Loucy (cell line): ENCODE measurements around the gene LRFN4.

ENCODE experiments used
- H2AFZ ChIP-seq: fragments of 200-600 bp; sonication (generic); 2 replicates; pipeline ENCODE4 v1.6.0; 2016; ENCODE audit warnings: antibody characterized with exemption, mild to moderate bottlenecking, low read length, moderate library complexity
- H3F3A ChIP-seq: fragments of 200-600 bp; 2 replicates; pipeline ENCODE4 v1.6.0; 2016; ENCODE audit warnings: antibody characterized with exemption, low read depth, mild to moderate bottlenecking
- H3K27me3 ChIP-seq: fragments of 200-600 bp; sonication (generic); 2 replicates; pipeline ENCODE4 v1.6.1; 2014; ENCODE audit warnings: low read length, mild to moderate bottlenecking; ENCODE audit not compliant: insufficient read depth, poor library complexity, severe bottlenecking
- H3K36me3 ChIP-seq: fragments of 200-600 bp; sonication (generic); 2 replicates; pipeline ENCODE4 v1.6.1; 2016; ENCODE audit warnings: low read length; ENCODE audit not compliant: insufficient read depth
- H3K4me1 ChIP-seq: fragments of 200-600 bp; sonication (generic); 2 replicates; pipeline ENCODE4 v1.5.1; 2014; ENCODE audit warnings: low read length, mild to moderate bottlenecking; ENCODE audit not compliant: insufficient read depth, poor library complexity, severe bottlenecking
- H3K4me2 ChIP-seq: fragments of 200-600 bp; sonication (generic); 2 replicates; pipeline ENCODE4 v1.6.0; 2014; ENCODE audit warnings: antibody characterized with exemption, low read length, low read depth, mild to moderate bottlenecking; ENCODE audit not compliant: poor library complexity, severe bottlenecking
- H3K4me3 ChIP-seq: fragments of 200-600 bp; sonication (generic); 2 replicates; pipeline ENCODE4 v1.5.1; 2014; ENCODE audit warnings: low read length, mild to moderate bottlenecking, mixed read lengths; ENCODE audit not compliant: poor library complexity, severe bottlenecking
- H3K79me2 ChIP-seq: fragments of 200-600 bp; sonication (generic); 2 replicates; pipeline ENCODE4 v1.6.1; 2014; ENCODE audit warnings: low read length; ENCODE audit not compliant: insufficient read depth
- H3K9ac ChIP-seq: fragments of 200-600 bp; sonication (generic); 2 replicates; pipeline ENCODE4 v1.6.0; 2014; ENCODE audit warnings: mild to moderate bottlenecking, low read depth, low read length, moderate library complexity; ENCODE audit not compliant: poor library complexity, severe bottlenecking
- H3K9me2 ChIP-seq: fragments of 200-600 bp; sonication (generic); replicated peaks from 2 replicates; pipeline ENCODE4 v1.6.1; 2016; ENCODE audit warnings: low read depth, low read length, mixed read lengths
- H3K9me3 ChIP-seq: fragments of 200-600 bp; sonication (generic); 2 replicates; pipeline ENCODE4 v1.6.1; 2014; ENCODE audit warnings: mild to moderate bottlenecking, antibody characterized with exemption, low read length, low read depth; ENCODE audit not compliant: insufficient read depth
- H4K20me1 ChIP-seq: fragments of 200-600 bp; sonication (generic); 2 replicates; pipeline ENCODE4 v1.6.0; 2014; ENCODE audit warnings: antibody characterized with exemption, low read length, mild to moderate bottlenecking; ENCODE audit not compliant: insufficient read depth, poor library complexity, severe bottlenecking
- CTCF ChIP-seq: fragments of 200-600 bp; sonication (generic); conservative IDR thresholded peaks from 2 replicates; pipeline ENCODE4 v1.5.1; 2014; ENCODE audit warnings: mild to moderate bottlenecking, antibody characterized with exemption, low read length
- EZH2phosphoT487 ChIP-seq: fragments of 200-600 bp; IDR thresholded peaks from 2 replicates; pipeline ENCODE4 v1.6.1; 2018; ENCODE audit warnings: antibody characterized with exemption, mild to moderate bottlenecking, moderate library complexity, borderline replicate concordance

The LRFN4 gene

GRCh38 chr11:66891851-66892660, 35.2 kb downstream of the LRFN4 start:
- H3F3A ChIP-seq, result no peaks in the 10 kb centered on the region
- H3K79me2 ChIP-seq, result no peaks in the 10 kb centered on the region
- H2AFZ ChIP-seq, result no peak overlapping the region
- H3K36me3 ChIP-seq, result no peaks in the 10 kb centered on the region
- H3K27me3 ChIP-seq, result no peaks in the 10 kb centered on the region
- no peaks in the 10 kb centered on the region for H3K9me2 ChIP-seq
- H3K9me3 ChIP-seq, result no peaks in the 10 kb centered on the region
- H3K4me3 ChIP-seq, result no peak overlapping the region
- H4K20me1 ChIP-seq, result no peaks in the 10 kb centered on the region
- H3K9ac ChIP-seq, result no peak overlapping the region
- H3K4me1 ChIP-seq, result no peaks in the 10 kb centered on the region
- TF ChIP-seq EZH2phosphoT487 (no peak), CTCF (no peak)
- H3K4me2 ChIP-seq, result no peak overlapping the region

GRCh38 chr11:66892911-66893310, 36.0 kb downstream of the LRFN4 start:
- Histone ChIP-seq H3K9me2 (no peaks in the 10 kb centered on the region), H2AFZ (no peak overlapping the region), H3K9ac (no peak overlapping the region), H3K27me3 (no peaks in the 10 kb centered on the region), H3K9me3 (no peaks in the 10 kb centered on the region), H3K4me3 (no peak overlapping the region), H3K36me3 (no peaks in the 10 kb centered on the region), H3K79me2 (no peaks in the 10 kb centered on the region), H3K4me2 (no peak overlapping the region), H4K20me1 (no peaks in the 10 kb centered on the region), H3K4me1 (no peaks in the 10 kb centered on the region), H3F3A (no peaks in the 10 kb centered on the region)
- TF ChIP-seq CTCF (no peak), EZH2phosphoT487 (no peak)

- H3K36me3 ChIP-seq, result no peaks in the 10 kb centered on the region
- no peaks in the 10 kb centered on the region for H3K27me3 ChIP-seq
- no peak for TF ChIP-seq EZH2phosphoT487
- TF ChIP-seq CTCF, result no peak
- no peaks in the 10 kb centered on the region for H4K20me1 ChIP-seq
- no peaks in the 10 kb centered on the region for H3K9me2 ChIP-seq
- H3K9ac ChIP-seq, result no peak overlapping the region
- H2AFZ ChIP-seq, result no peak overlapping the region
- no peak overlapping the region for H3K4me3 ChIP-seq
- no peaks in the 10 kb centered on the region for H3K79me2 ChIP-seq
- H3F3A ChIP-seq, result no peaks in the 10 kb centered on the region
- no peaks in the 10 kb centered on the region for H3K4me1 ChIP-seq
- no peaks in the 10 kb centered on the region for H3K9me3 ChIP-seq
- no peak overlapping the region for H3K4me2 ChIP-seq
Observed at GRCh38 chr11:66894141-66894540, 37.3 kb downstream of the LRFN4 start.
